GM19025 (cell line): ENCODE results near the gene PTHLH.

ENCODE experiments used
- ATAC-seq: cut with Tn5 transposase; IDR thresholded peaks from one replicate; pipeline ENCODE4 v1.9.1; 2021; ENCODE audit warnings: mild to moderate bottlenecking, low read depth, moderate library complexity; ENCODE audit not compliant: unreplicated experiment

Gene PTHLH

GRCh38 chr12:27972721-27973120 lies at the start of gene PTHLH:
PTHLH (minus strand) TSS chr12:27972733; CDS start chr12:27969494, 3,239 bp downstream.
- no peak for ATAC-seq

GRCh38 chr12:28021704-28022103 lies 49.2 kb upstream of the PTHLH start:
- no peak for ATAC-seq

- ATAC-seq = no peak
Observed at GRCh38 chr12:28017873-28018255, 45.3 kb upstream of the PTHLH start.

- ATAC-seq = no peak
Observed at GRCh38 chr12:28017126-28017872, 44.8 kb upstream of the PTHLH start.

GRCh38 chr12:28015165-28015564 lies 42.6 kb upstream of the PTHLH start:
- no peak for ATAC-seq

- no peak for ATAC-seq
Observed at GRCh38 chr12:28014196-28014595, 41.7 kb upstream of the PTHLH start.

GRCh38 chr12:28012333-28012918 lies 39.9 kb upstream of the PTHLH start:
- ATAC-seq = no peak

- no peak for ATAC-seq
Observed at GRCh38 chr12:28010036-28010435, 37.5 kb upstream of the PTHLH start.

- no peak for ATAC-seq
Observed at GRCh38 chr12:27999970-28000369, 27.4 kb upstream of the PTHLH start.

GRCh38 chr12:27999521-27999920 lies 27.0 kb upstream of the PTHLH start:
- no peak for ATAC-seq

- no peak for ATAC-seq
Observed at GRCh38 chr12:27998658-27999057, 26.1 kb upstream of the PTHLH start.

GRCh38 chr12:27998170-27998569 lies 25.6 kb upstream of the PTHLH start:
- ATAC-seq = no peak

- ATAC-seq = no peak
Observed at GRCh38 chr12:27996761-27997160, 24.2 kb upstream of the PTHLH start.

GRCh38 chr12:27995406-27995805 lies 22.9 kb upstream of the PTHLH start:
- no peak for ATAC-seq

- no peak for ATAC-seq
Observed at GRCh38 chr12:27988594-27989233, 16.2 kb upstream of the PTHLH start.

GRCh38 chr12:27987331-27987730 lies 14.8 kb upstream of the PTHLH start:
- ATAC-seq = no peak

- no peak for ATAC-seq
Observed at GRCh38 chr12:27984275-27984674, 11.7 kb upstream of the PTHLH start.

- no peak for ATAC-seq
Observed at GRCh38 chr12:27982951-27983350, 10.4 kb upstream of the PTHLH start.

- ATAC-seq = no peak
Observed at GRCh38 chr12:27982385-27982784, 9.9 kb upstream of the PTHLH start.

- ATAC-seq = no peak
Observed at GRCh38 chr12:27981874-27982273, 9.3 kb upstream of the PTHLH start.

- ATAC-seq = no peak
Observed at GRCh38 chr12:27979145-27979544, 6.6 kb upstream of the PTHLH start.
